BE2C (cell line): ENCODE measurements around the gene TP73.

Experiments used
- DNase-seq: peaks from one replicate; pipeline ENCODE4 v3.0.0-alpha.2; 2020
- H3K27me3 ChIP-seq: fragments of 250-450 bp; sonication (Bioruptor Pico); 2 replicates; pipeline ENCODE4 v1.5.1; 2020; ENCODE audit warnings: mild to moderate bottlenecking
- H3K36me3 ChIP-seq: fragments of 250-450 bp; sonication (Bioruptor Pico); 2 replicates; pipeline ENCODE4 v1.5.1; 2020; ENCODE audit warnings: mild to moderate bottlenecking
- H3K4me1 ChIP-seq: fragments of 250-450 bp; sonication (Bioruptor Pico); 2 replicates; pipeline ENCODE4 v1.5.1; 2020
- H3K4me3 ChIP-seq: 2 replicates; pipeline ENCODE4 v1.5.1; 2011; ENCODE audit warnings: low read depth, low read length
- H3K9me3 ChIP-seq: fragments of 250-450 bp; sonication (Bioruptor Pico); 2 replicates; pipeline ENCODE4 v1.5.1; 2020
- TF ChIP-seq, protein P1 (sequence below): IDR thresholded peaks from 2 replicates; pipeline ENCODE4 v1.5.1; 2012; ENCODE audit warnings: mild to moderate bottlenecking, low read depth, low read length

TP73 gene

DNA sequence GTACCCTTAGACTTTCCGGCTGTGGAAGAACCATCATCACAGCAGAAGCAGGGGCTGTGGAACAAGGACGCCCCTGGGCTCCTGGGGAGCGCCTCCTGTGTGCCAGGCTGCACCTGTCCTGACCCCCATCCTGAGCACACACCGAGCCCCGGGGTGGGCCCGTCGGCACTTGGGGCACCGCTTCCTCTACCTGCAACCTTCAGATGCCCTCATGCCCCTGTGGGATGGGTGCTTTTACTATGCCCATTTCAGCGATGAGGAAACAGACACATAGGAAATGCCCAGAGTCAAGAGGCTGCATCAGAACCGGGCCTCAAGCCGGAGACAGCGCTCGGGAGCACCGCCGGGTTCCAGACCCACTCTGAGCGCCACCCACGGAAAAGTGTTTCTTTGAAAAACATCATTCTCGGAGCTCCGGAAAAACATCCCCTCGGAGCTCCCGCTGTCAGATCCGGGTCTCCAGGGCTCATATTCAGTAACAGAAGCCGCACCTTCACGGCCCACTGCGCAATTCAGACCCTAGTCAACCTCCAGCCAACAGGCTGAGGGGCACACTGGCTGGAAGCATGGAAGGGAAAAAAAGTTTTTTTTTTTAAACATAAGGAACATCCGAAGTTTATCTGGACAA lies 19.5 kb upstream of the TP73 start:
- Histone ChIP-seq H3K36me3 (no peaks in the 10 kb centered on the region; the same call in 1 of the 2 replicates), H3K4me1 (no peaks in the 10 kb centered on the region), H3K9me3 (no peaks in the 10 kb centered on the region), H3K4me3 (no peak overlapping the region), H3K27me3 (no peaks in the 10 kb centered on the region)
- DNase-seq: no peak
- TF ChIP-seq, protein P1, sequence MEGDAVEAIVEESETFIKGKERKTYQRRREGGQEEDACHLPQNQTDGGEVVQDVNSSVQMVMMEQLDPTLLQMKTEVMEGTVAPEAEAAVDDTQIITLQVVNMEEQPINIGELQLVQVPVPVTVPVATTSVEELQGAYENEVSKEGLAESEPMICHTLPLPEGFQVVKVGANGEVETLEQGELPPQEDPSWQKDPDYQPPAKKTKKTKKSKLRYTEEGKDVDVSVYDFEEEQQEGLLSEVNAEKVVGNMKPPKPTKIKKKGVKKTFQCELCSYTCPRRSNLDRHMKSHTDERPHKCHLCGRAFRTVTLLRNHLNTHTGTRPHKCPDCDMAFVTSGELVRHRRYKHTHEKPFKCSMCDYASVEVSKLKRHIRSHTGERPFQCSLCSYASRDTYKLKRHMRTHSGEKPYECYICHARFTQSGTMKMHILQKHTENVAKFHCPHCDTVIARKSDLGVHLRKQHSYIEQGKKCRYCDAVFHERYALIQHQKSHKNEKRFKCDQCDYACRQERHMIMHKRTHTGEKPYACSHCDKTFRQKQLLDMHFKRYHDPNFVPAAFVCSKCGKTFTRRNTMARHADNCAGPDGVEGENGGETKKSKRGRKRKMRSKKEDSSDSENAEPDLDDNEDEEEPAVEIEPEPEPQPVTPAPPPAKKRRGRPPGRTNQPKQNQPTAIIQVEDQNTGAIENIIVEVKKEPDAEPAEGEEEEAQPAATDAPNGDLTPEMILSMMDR: no peak

DNA sequence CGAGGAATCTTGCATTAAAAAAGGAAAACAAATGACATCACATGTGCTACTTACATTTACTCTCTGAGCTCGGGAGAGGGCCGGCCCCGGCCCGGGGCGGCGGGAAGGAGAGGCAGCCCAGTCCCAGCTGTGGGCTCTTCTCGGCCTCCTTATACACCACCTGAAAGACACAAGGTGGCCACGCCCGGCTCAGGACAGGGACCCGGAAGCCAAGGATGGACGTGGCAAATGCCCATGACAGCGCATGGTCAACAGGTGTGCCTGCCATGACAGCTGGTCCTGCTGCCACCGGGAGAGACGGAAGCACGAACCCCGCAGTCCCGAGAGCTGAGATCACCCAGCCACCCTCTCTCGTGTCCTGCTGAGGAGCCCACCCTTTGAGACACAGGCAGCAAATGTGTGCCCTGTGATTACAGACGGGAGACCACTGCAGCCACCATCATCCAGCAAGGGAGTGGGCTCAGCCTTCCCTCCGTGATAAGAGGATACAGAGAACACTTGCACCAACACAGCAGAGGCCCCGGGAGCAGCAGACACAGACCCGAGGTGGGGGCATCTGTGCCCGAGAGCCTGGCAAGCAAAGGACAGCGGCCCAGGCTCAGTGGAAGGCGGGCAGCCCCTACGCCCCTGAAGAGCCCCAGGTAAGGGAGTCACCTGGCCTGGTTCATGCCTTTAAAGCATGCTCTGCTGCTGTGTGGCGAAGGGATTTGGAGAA lies 18.8 kb upstream of the TP73 start:
- H3K9me3 ChIP-seq: no peaks in the 10 kb centered on the region

DNA sequence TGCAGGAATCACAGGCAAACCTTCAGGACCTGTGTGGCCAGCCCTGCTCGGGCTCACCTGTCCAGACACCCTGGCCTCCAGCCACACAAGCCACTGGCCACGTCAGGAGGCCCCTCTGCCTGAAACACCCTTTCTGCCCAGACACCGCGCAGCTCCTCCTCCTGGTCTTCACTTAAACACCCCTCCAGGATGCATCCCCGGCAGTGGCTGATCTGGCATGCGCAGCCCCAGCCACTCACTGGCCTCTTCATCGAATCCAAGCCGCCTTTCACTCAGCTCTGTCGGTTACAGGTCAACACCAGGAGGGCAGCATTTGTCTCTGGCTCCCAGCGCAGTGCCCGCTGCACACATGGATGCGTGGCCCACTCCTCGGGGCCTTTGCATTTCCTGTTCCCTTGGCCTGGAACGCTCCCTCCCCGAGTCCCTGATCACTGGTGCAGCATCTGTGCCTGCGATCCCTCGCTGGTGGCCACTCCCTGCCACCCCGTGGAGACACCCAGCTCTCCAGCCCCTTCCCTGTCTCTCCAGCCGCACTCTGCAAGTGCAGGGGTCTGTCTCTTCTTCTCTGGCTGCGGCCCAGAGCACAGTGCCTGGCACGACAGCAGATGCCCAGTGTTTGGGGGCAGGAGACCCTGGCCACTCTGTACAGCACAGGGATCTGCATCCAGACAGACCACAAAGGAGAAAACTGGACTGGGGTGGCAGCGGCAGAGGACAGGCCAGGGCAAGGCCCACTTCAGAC lies 18.1 kb upstream of the TP73 start:
- Histone ChIP-seq H3K9me3 (no peaks in the 10 kb centered on the region), H3K36me3 (no peaks in the 10 kb centered on the region; the same call in 1 of the 2 replicates), H3K27me3 (no peaks in the 10 kb centered on the region), H3K4me3 (no peak overlapping the region), H3K4me1 (no peaks in the 10 kb centered on the region)
- TF ChIP-seq, protein P1: no peak
- no peak for DNase-seq

More for the DNA sequence above, 18.8 kb upstream of the TP73 start:
- no peaks in the 10 kb centered on the region for H3K4me1 ChIP-seq
- no peaks in the 10 kb centered on the region; the same call in 1 of the 2 replicates for H3K36me3 ChIP-seq
- DNase-seq: no peak
- H3K27me3 ChIP-seq: no peaks in the 10 kb centered on the region
- TF ChIP-seq, protein P1: no peak
- H3K4me3 ChIP-seq: no peak overlapping the region

DNA sequence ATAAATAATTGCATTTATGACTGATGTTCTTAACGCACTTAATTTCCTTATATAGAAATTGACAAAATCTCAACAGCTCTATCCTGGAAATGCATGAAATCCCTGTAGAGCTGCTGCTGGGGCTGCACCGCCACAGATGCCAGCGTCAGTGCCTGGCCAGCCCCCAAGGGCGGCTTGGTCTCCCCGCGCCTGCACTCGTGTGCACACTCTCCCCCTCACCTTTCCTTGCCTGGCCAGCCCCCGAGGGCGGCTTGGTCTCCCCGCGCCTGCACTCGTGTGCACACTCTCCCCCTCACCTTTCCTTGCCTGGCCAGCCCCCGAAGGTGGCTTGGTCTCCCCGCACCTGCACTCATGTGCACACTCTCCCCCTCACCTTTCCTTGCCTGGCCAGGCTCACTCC lies 16.2 kb upstream of the TP73 start:
- Histone ChIP-seq H3K27me3 (no peaks in the 10 kb centered on the region), H3K9me3 (no peaks in the 10 kb centered on the region), H3K4me1 (no peaks in the 10 kb centered on the region), H3K4me3 (no peak overlapping the region), H3K36me3 (no peaks in the 10 kb centered on the region; the same call in 1 of the 2 replicates)
- TF ChIP-seq, protein P1: no peak
- DNase-seq: no peak

DNA sequence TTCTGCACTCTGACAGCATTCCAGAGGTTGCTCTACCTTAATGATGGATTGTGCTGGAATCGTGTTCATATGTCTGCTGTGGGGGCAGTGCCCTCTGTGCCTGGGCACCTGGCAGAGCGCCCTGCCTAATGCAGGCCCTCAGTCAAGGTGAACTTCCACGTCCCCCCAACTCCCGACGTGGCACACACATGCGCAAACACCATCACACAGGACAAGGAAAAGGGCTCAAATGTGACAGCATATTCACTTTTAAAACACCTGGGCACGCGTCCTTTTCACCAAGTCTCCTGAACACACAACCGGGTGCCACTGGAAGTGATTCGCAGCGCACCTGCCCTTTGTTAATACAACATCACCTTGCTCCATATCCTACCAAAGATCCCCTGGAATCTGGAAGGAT lies 15.8 kb upstream of the TP73 start:
- Histone ChIP-seq H3K9me3 (no peaks in the 10 kb centered on the region), H3K36me3 (no peaks in the 10 kb centered on the region; the same call in 1 of the 2 replicates), H3K4me3 (no peak overlapping the region), H3K4me1 (no peaks in the 10 kb centered on the region), H3K27me3 (no peaks in the 10 kb centered on the region)
- no peak for DNase-seq
- TF ChIP-seq, protein P1: no peak
